ENCODE results near the gene SIK3.

The SIK3 gene

DNA sequence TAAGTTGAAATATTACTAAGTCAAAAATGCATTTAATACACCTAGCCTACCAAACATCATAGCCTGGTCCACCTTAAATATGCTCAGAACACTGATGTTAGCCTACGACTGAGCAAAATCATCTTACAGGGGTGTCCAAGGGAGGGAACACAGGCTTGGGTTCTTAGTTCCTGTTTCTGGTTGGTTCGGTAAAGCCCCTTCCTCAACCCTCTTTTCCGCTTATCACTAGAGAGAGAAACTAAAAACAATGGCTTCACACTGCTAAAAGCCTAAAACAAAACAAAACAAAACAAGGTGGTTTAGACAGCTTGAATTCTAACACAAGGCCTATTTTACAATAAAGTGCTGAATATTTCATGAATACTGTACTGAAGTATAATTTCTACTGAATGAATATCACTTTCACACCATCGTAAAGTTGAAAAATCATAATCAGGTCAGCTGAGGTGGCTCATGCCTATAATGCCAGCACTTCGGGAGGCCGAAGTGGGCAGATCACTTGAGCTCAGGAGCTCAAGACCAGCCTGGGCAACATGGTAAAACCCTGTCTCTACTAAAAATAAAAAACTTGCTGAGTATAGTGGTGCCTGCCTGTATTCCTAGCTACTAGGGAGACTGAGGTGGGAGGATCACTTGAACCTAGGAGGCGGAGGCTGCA is 118.0 kb downstream of the SIK3 start:
- CTCF ChIA-PET, result no interaction called here
- POLR2A ChIA-PET, result no interaction called here
- TF ChIP-seq CTCF (IDR thresholded peaks at IDR 0.05; ENCODE audit: insufficient read depth, low read length, missing control alignments), result no peak
- DNase-seq (ENCODE audit: low read depth, low spot score), result no peak
- no peak overlapping the region for H3K4me3 ChIP-seq (ENCODE audit: low read depth, low read length)

DNA sequence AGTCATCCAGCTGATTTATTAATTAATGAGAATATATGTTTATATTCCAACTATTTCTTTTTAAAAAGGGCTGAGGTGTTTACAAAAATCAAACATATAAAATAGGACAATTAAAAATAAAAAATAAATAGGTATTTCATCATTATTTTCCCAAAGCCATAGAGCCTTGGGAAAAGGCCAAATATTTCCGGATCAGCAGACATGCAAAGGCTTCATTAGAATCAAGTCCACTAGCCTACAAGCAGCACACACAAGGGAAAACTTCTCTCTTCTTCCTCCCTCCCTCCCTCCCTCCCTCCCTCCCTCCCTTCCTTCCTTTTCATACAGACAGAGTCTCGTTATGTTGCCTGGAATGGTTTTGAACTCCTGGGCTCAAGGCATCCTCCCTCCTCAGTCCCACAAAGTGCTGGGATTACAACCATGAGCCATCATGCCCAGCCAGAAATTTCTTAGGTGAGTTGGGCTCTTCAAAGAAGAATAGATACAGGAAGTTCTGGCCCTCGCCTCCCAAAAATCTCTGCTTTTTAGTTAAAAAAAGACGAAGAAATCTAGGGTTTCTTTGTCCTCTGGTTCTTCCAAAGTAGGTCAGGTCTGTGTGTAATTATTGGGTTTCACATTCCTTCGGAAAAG is 121.2 kb downstream of the SIK3 start:
- CTCF ChIA-PET, result no interaction called here
- TF ChIP-seq CTCF (IDR thresholded peaks at IDR 0.05; ENCODE audit: insufficient read depth, low read length, missing control alignments), result no peak
- no peak for DNase-seq (ENCODE audit: low read depth, low spot score)
- POLR2A ChIA-PET, result no interaction called here
- H3K4me3 ChIP-seq (ENCODE audit: low read depth, low read length), result no peak overlapping the region

- DNase-seq (ENCODE audit: low read depth, low spot score), result no peak
- H3K4me3 ChIP-seq (ENCODE audit: low read depth, low read length), result no peak overlapping the region
- TF ChIP-seq CTCF (IDR thresholded peaks at IDR 0.05; ENCODE audit: insufficient read depth, low read length, missing control alignments), result no peak
- ChIA-PET POLR2A (no interaction called here), CTCF (no interaction called here)
Observed at GRCh38 chr11:116975661-116976060, 122.6 kb downstream of the SIK3 start.

DNA sequence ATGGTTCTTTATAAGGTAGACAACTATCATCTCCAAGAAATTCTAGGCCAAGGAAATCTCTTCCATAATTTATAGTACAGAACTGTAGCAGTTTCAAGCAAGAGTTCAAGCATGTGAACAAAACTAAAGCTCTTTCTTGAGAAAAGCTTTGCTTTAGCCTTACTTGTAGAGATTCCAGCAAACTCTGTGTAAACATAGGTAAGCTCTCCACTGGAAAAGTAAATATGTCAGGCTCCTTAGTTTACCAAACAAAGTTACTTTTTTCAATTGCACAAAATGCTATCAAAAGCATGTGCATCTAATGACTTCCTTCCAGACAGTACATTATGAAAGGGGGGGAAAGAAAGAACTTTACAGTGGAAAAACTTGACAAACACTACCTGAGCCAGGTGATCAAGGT is 125.0 kb downstream of the SIK3 start:
- ChIA-PET POLR2A (interaction anchor here (0.8 kb wide), 1 partner anchor 11 kb away, joined by 5 read pairs; no protein-coding TSS in a partner anchor), CTCF (interaction anchor here (0.7 to 1.0 kb wide), 3 partner anchors 9 to 15 kb away, joined by 3 read pairs; no protein-coding TSS in a partner anchor)
- DNase-seq (ENCODE audit: low read depth, low spot score), result no peak
- H3K4me3 ChIP-seq (ENCODE audit: low read depth, low read length), result no peak overlapping the region
- TF ChIP-seq CTCF (IDR thresholded peaks at IDR 0.05; ENCODE audit: insufficient read depth, low read length, missing control alignments), result no peak

GRCh38 chr11:116972691-116973090 is 125.5 kb downstream of the SIK3 start:
- POLR2A ChIA-PET, result no interaction called here
- DNase-seq (ENCODE audit: low read depth, low spot score), result no peak
- no peak overlapping the region for H3K4me3 ChIP-seq (ENCODE audit: low read depth, low read length)
- no peak for TF ChIP-seq CTCF (IDR thresholded peaks at IDR 0.05; ENCODE audit: insufficient read depth, low read length, missing control alignments)
- CTCF ChIA-PET, result interaction anchor here (0.7 to 1.0 kb wide), 2 partner anchors 10 to 14 kb away, joined by 3 read pairs; no protein-coding TSS in a partner anchor

- no peak for TF ChIP-seq CTCF (IDR thresholded peaks at IDR 0.05; ENCODE audit: insufficient read depth, low read length, missing control alignments)
- CTCF ChIA-PET, result interaction anchor here (1.1 to 1.2 kb wide), 2 partner anchors 13 to 21 kb away, joined by 3 to 4 read pairs; no protein-coding TSS in a partner anchor
- POLR2A ChIA-PET, result no interaction called here
- no peak for DNase-seq (ENCODE audit: low read depth, low spot score)
- no peak overlapping the region for H3K4me3 ChIP-seq (ENCODE audit: low read depth, low read length)
Observed at GRCh38 chr11:116970485-116971292, 127.5 kb downstream of the SIK3 start.

Data from AG04449 (cell line).